Natural killer cell (primary cell): ENCODE results near the gene RICTOR. TPM values are rescaled to one million over a fixed set of nuclear protein-coding genes. Genes with fewer than 3 reads are reported as not detected.

Experiments
- ATAC-seq, 3 donors: fragments of 150-1000 bp in 2 of 3; fragments of 200-7000 bp in 1 of 3; cut with Tn5 transposase; 1 replicate in 1 of 3; 2 replicates in 2 of 3; pipeline ENCODE4 v1.10.0; 2021; ENCODE audit warnings: mild to moderate bottlenecking in 2 of 3, moderate library complexity in 2 of 3
- DNase-seq, 2 donors: peaks; one replicate each; pipeline versions ENCODE4 v3.0.0 to v3.0.0-alpha.2; 2013 to 2021; ENCODE audit warnings: mixed read lengths in 1 of 2
- H3K27ac ChIP-seq: one replicate; pipeline ENCODE4 v1.5.1; 2013; ENCODE audit warnings: mild to moderate bottlenecking, low read length
- H3K27me3 ChIP-seq: one replicate; pipeline ENCODE4 v1.6.1; 2013; ENCODE audit warnings: low read length; ENCODE audit not compliant: control insufficient read depth, insufficient read depth
- H3K36me3 ChIP-seq: one replicate; pipeline ENCODE4 v1.6.1; 2013; ENCODE audit warnings: low read length; ENCODE audit not compliant: control insufficient read depth, insufficient read depth
- H3K4me1 ChIP-seq: one replicate; pipeline ENCODE4 v1.6.1; 2013; ENCODE audit warnings: low read length; ENCODE audit not compliant: control insufficient read depth, insufficient read depth
- H3K4me3 ChIP-seq: one replicate; pipeline ENCODE4 v1.5.1; 2013; ENCODE audit warnings: low read length
- H3K9me3 ChIP-seq: one replicate; pipeline ENCODE4 v1.6.1; 2013; ENCODE audit warnings: low read length; ENCODE audit not compliant: control insufficient read depth, insufficient read depth
- H3K27ac Mint-ChIP-seq, 2 donors: one replicate each; pipeline ENCODE4 v1.8.0; 2022; ENCODE audit warnings: mild to moderate bottlenecking in 2 of 2, mixed read lengths in 2 of 2, moderate library complexity in 1 of 2
- H3K27me3 Mint-ChIP-seq, 2 donors: one replicate each; pipeline ENCODE4 v1.8.0; 2022; ENCODE audit warnings: low read depth in 2 of 2, mixed read lengths in 2 of 2
- H3K36me3 Mint-ChIP-seq: one replicate; pipeline ENCODE4 v1.8.0; 2022; ENCODE audit warnings: mixed read lengths
- H3K4me1 Mint-ChIP-seq, 2 donors: one replicate each; pipeline ENCODE4 v1.8.0; 2022; ENCODE audit warnings: mixed read lengths in 2 of 2
- H3K4me3 Mint-ChIP-seq: one replicate; pipeline ENCODE4 v1.8.0; 2022; ENCODE audit warnings: mild to moderate bottlenecking, moderate library complexity, mixed read lengths
- H3K9me3 Mint-ChIP-seq, 2 donors: one replicate each; pipeline ENCODE4 v1.8.0; 2022; ENCODE audit warnings: mixed read lengths in 2 of 2
- WGBS: methylation state at CpG from one replicate; pipeline ENCODE4 v1.1.7; 2013; ENCODE audit warnings: missing lambda C conversion rate; ENCODE audit not compliant: insufficient coverage; 5-methylcytosine and 5-hydroxymethylcytosine counted together
- intact Hi-C: fragments of 100-400 bp; cut with micrococcal nuclease; formaldehyde crosslinking; loops from one replicate; pipeline ENCODE4 v1.14.2; 2022
- total RNA-seq, 4 donors: library from RNA; stranded (reverse); fragments of 120-200 nt in 1 of 4; gene quantifications; one replicate each; pipeline versions ENCODE4 v1.2.3 to v1.2.4, GENCODE V29; 2013 to 2022
- TF ChIP-seq, protein P1 (sequence below): fragments of 200-600 bp; IDR thresholded peaks from one replicate; pipeline ENCODE4 v1.8.0; 2022; ENCODE audit warnings: antibody characterized with exemption

RICTOR gene, protein sequence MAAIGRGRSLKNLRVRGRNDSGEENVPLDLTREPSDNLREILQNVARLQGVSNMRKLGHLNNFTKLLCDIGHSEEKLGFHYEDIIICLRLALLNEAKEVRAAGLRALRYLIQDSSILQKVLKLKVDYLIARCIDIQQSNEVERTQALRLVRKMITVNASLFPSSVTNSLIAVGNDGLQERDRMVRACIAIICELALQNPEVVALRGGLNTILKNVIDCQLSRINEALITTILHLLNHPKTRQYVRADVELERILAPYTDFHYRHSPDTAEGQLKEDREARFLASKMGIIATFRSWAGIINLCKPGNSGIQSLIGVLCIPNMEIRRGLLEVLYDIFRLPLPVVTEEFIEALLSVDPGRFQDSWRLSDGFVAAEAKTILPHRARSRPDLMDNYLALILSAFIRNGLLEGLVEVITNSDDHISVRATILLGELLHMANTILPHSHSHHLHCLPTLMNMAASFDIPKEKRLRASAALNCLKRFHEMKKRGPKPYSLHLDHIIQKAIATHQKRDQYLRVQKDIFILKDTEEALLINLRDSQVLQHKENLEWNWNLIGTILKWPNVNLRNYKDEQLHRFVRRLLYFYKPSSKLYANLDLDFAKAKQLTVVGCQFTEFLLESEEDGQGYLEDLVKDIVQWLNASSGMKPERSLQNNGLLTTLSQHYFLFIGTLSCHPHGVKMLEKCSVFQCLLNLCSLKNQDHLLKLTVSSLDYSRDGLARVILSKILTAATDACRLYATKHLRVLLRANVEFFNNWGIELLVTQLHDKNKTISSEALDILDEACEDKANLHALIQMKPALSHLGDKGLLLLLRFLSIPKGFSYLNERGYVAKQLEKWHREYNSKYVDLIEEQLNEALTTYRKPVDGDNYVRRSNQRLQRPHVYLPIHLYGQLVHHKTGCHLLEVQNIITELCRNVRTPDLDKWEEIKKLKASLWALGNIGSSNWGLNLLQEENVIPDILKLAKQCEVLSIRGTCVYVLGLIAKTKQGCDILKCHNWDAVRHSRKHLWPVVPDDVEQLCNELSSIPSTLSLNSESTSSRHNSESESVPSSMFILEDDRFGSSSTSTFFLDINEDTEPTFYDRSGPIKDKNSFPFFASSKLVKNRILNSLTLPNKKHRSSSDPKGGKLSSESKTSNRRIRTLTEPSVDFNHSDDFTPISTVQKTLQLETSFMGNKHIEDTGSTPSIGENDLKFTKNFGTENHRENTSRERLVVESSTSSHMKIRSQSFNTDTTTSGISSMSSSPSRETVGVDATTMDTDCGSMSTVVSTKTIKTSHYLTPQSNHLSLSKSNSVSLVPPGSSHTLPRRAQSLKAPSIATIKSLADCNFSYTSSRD (N-terminal part only)
- 100 to 1,000 TPM; 103 to 105 (median 103) TPM for total RNA-seq
- total RNA-seq (2013) = 132 TPM

- Histone ChIP-seq H3K9me3 (no peaks in the 10 kb centered on the region), H3K27ac (peak within 1 kb of the TSS; percentile 98), H3K4me3 (peak within 1 kb of the TSS; percentile 60), H3K36me3 (peaks cover 5% of the 10 kb centered on the region), H3K4me1 (peaks cover 3% of the 10 kb centered on the region), H3K27me3 (peaks cover 8% of the 10 kb centered on the region)
- peak within 1 kb of the TSS; percentile 96 for H3K4me3 Mint-ChIP-seq
- no peaks in the 10 kb centered on the region for H3K9me3 Mint-ChIP-seq
- peak within 1 kb of the TSS; percentile 97 to 99 for H3K27ac Mint-ChIP-seq
- DNase-seq = peak; percentile 88 to 94
- under 1% methylated on average over 92 of the region's 94 CpGs for WGBS
- peaks cover 0 to 4% of the 10 kb centered on the region in 2 donors for H3K27me3 Mint-ChIP-seq
- H3K4me1 Mint-ChIP-seq = peaks cover 44% of the 10 kb centered on the region in 2 donors
- intact Hi-C loops = no loop called here
- no peaks in the 10 kb centered on the region for H3K36me3 Mint-ChIP-seq
- TF ChIP-seq, protein P1, sequence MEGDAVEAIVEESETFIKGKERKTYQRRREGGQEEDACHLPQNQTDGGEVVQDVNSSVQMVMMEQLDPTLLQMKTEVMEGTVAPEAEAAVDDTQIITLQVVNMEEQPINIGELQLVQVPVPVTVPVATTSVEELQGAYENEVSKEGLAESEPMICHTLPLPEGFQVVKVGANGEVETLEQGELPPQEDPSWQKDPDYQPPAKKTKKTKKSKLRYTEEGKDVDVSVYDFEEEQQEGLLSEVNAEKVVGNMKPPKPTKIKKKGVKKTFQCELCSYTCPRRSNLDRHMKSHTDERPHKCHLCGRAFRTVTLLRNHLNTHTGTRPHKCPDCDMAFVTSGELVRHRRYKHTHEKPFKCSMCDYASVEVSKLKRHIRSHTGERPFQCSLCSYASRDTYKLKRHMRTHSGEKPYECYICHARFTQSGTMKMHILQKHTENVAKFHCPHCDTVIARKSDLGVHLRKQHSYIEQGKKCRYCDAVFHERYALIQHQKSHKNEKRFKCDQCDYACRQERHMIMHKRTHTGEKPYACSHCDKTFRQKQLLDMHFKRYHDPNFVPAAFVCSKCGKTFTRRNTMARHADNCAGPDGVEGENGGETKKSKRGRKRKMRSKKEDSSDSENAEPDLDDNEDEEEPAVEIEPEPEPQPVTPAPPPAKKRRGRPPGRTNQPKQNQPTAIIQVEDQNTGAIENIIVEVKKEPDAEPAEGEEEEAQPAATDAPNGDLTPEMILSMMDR = no peak
- peak; percentile 68 to 86 (median 78) for ATAC-seq
Measured at GRCh38 chr5:39074017-39074814, at the start of gene RICTOR. TSS of gene RICTOR (minus strand) at chr5:39074399. CDS start at chr5:39074377, 22 bp downstream.

GRCh38 chr5:39121922-39122321 is 47.7 kb upstream of the RICTOR start:
- TF ChIP-seq, protein P1 = no peak
- no peaks in the 10 kb centered on the region for H3K27me3 Mint-ChIP-seq
- DNase-seq (no peak), ATAC-seq (no peak)
- no peak overlapping the region for H3K27ac ChIP-seq
- H3K9me3 Mint-ChIP-seq = no peaks in the 10 kb centered on the region
- peaks cover 35% of the 10 kb centered on the region for H3K36me3 Mint-ChIP-seq
- H3K27me3 ChIP-seq = no peaks in the 10 kb centered on the region
- H3K4me1 Mint-ChIP-seq = no peaks in the 10 kb centered on the region
- 91% methylated on average over 1 of the region's 2 CpGs for WGBS
- H3K36me3 ChIP-seq = peaks cover 89% of the 10 kb centered on the region
- no peaks in the 10 kb centered on the region for H3K9me3 ChIP-seq
- H3K27ac Mint-ChIP-seq = peak overlapping the region in 1 of 2 donors; percentile 1
- intact Hi-C loops = no loop called here
- no peak overlapping the region for H3K4me3 Mint-ChIP-seq
- no peak overlapping the region for H3K4me3 ChIP-seq
- H3K4me1 ChIP-seq = no peaks in the 10 kb centered on the region

DNA sequence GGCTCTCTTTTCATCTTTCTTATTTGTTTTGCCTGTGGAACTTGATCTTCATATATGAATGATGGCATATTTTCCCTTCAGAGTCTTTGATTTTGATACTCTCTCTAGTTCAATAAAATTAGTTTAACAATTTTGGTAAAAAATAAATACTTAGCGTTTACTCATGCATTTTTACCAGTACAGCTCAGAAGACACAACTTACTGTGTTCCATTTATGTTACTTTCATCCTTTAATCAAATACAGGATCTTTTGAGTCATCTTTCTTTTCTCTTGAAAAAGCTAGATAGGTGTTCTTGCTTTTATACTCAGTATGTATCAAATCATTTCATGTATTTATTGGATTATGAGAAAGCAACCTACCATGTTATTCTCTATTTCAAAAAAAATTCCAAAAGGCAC is 47.1 kb upstream of the RICTOR start:
- intact Hi-C loops = no loop called here
- 100% methylated on average over 1 of the region's 1 CpG for whole genome bisulfite sequencing
- Histone ChIP-seq H3K27me3 (no peaks in the 10 kb centered on the region), H3K27ac (no peak overlapping the region), H3K4me3 (no peak overlapping the region), H3K4me1 (no peaks in the 10 kb centered on the region), H3K36me3 (peaks cover 92% of the 10 kb centered on the region), H3K9me3 (no peaks in the 10 kb centered on the region)
- ATAC-seq = no peak
- Mint-ChIP-seq H3K4me1 (no peaks in the 10 kb centered on the region), H3K4me3 (no peak overlapping the region), H3K9me3 (no peaks in the 10 kb centered on the region), H3K27me3 (no peaks in the 10 kb centered on the region), H3K27ac (peak overlapping the region in 1 of 2 donors; percentile 1), H3K36me3 (peaks cover 35% of the 10 kb centered on the region)
- TF ChIP-seq, protein P1 = no peak
- no peak for DNase-seq
